CD8-positive, alpha-beta memory T cell (primary cell): ENCODE data around the gene MIB2. TPM values are rescaled to one million over a fixed set of nuclear protein-coding genes. Genes with fewer than 3 reads are reported as not detected.
"Not testable (repeated sequence)": the region's sequence is repeated elsewhere in the genome, so short reads cannot be mapped to it uniquely, and the experiment has no call there.

ENCODE experiments used
- CTCF ChIA-PET: fragments of 350-600 bp; sonication (Branson Sonifier 250); formaldehyde crosslinking; loops from one replicate; lab custom pipeline; 2021; ENCODE audit warnings: antibody characterized with exemption; lab: Charles Lee
- POLR2A ChIA-PET: fragments of 350-600 bp; sonication (Branson Sonifier 250); formaldehyde crosslinking; loops from one replicate; lab custom pipeline; 2021; ENCODE audit warnings: antibody characterized with exemption; lab: Charles Lee
- DNase-seq, 5 donors: peaks; one replicate each; pipeline versions ENCODE4 v3.0.0 to v3.0.0-alpha.2; 2020 to 2022; ENCODE audit warnings: mixed read lengths in 1 of 5
- H3K27ac ChIP-seq: one replicate; pipeline ENCODE4 v1.7.0; 2013; ENCODE audit warnings: low read depth, mild to moderate bottlenecking, low read length, moderate library complexity
- H3K27me3 ChIP-seq: 2 replicates; pipeline ENCODE4 v1.7.0; 2013; ENCODE audit warnings: low read length, mild to moderate bottlenecking; ENCODE audit not compliant: insufficient read depth, poor library complexity, severe bottlenecking
- H3K36me3 ChIP-seq: 2 replicates; pipeline ENCODE4 v1.7.0; 2013; ENCODE audit warnings: mild to moderate bottlenecking, low read length, moderate library complexity; ENCODE audit not compliant: insufficient read depth
- H3K4me1 ChIP-seq: 2 replicates; pipeline ENCODE4 v1.7.0; 2013; ENCODE audit warnings: mild to moderate bottlenecking, low read length, moderate library complexity; ENCODE audit not compliant: insufficient read depth
- H3K4me3 ChIP-seq: 2 replicates; pipeline ENCODE4 v1.7.0; 2013; ENCODE audit warnings: mild to moderate bottlenecking, low read length
- H3K9me3 ChIP-seq: 2 replicates; pipeline ENCODE4 v1.7.0; 2013; ENCODE audit warnings: mild to moderate bottlenecking, low read length
- H3K27ac Mint-ChIP-seq, 8 donors: one replicate each; pipeline ENCODE4 v1.8.0; 2020 to 2021; ENCODE audit warnings: mixed read lengths in 8 of 8, mild to moderate bottlenecking in 6 of 8, inconsistent platforms in 3 of 8, moderate library complexity in 3 of 8
- H3K27me3 Mint-ChIP-seq, 2 donors: one replicate each; pipeline ENCODE4 v1.8.0; 2020 to 2021; ENCODE audit warnings: mixed read lengths in 2 of 2, mild to moderate bottlenecking in 1 of 2, moderate library complexity in 1 of 2
- H3K36me3 Mint-ChIP-seq, 3 donors: one replicate each; pipeline ENCODE4 v1.8.0; 2020 to 2021; ENCODE audit warnings: mixed read lengths in 3 of 3, inconsistent platforms in 1 of 3, mild to moderate bottlenecking in 1 of 3
- H3K4me1 Mint-ChIP-seq, 3 donors: one replicate each; pipeline ENCODE4 v1.8.0; 2020 to 2021; ENCODE audit warnings: mixed read lengths in 3 of 3, inconsistent platforms in 1 of 3, mild to moderate bottlenecking in 1 of 3
- H3K4me3 Mint-ChIP-seq, 7 donors: one replicate each; pipeline ENCODE4 v1.8.0; 2020 to 2021; ENCODE audit warnings: mixed read lengths in 7 of 7, mild to moderate bottlenecking in 6 of 7, moderate library complexity in 4 of 7, inconsistent platforms in 2 of 7
- H3K9me3 Mint-ChIP-seq, 5 donors: one replicate each; pipeline ENCODE4 v1.8.0; 2020 to 2022; ENCODE audit warnings: mixed read lengths in 5 of 5, mild to moderate bottlenecking in 3 of 5, moderate library complexity in 2 of 5, inconsistent platforms in 1 of 5
- polyA plus RNA-seq: library from polyadenylated mRNA; unstranded; fragments of 300-500 nt; fragmentation: Illumina TruSeq; gene quantifications from one replicate; pipeline ENCODE4 v1.2.3, GENCODE V29; 2021
- total RNA-seq, 2 experiments: library from RNA; stranded (reverse); gene quantifications; one replicate each; pipeline ENCODE4 v1.2.3, GENCODE V29; 2021

MIB2 gene
- total and polyA plus RNA-seq, 3 experiments from 2014 or later: 40.4 to 46.6 (median 45.7) TPM

- no peak overlapping the region for H3K4me3 Mint-ChIP-seq
- peaks cover 3 to 8% (median 7%) of the 10 kb centered on the region in 3 donors for H3K4me1 Mint-ChIP-seq
- Histone ChIP-seq H3K4me3 (no peak overlapping the region), H3K9me3 (no peaks in the 10 kb centered on the region), H3K27ac (no peak overlapping the region), H3K4me1 (no peaks in the 10 kb centered on the region), H3K36me3 (peaks cover 11% of the 10 kb centered on the region), H3K27me3 (no peaks in the 10 kb centered on the region)
- H3K9me3 Mint-ChIP-seq: no peaks in the 10 kb centered on the region
- peak overlapping the region in 1 of 8 donors; percentile 70 for H3K27ac Mint-ChIP-seq
- H3K27me3 Mint-ChIP-seq: no peaks in the 10 kb centered on the region
- ChIA-PET CTCF (interaction anchor here (1.6 kb wide), 1 partner anchor 44 kb away, joined by 4 read pairs; no protein-coding TSS in a partner anchor), POLR2A (no interaction called here)
- H3K36me3 Mint-ChIP-seq: peaks cover 3 to 39% (median 4%) of the 10 kb centered on the region in 3 donors
- DNase-seq: peak in 1 of 5 donors; percentile 25
These were observed 50.5 kb downstream of the MIB2 start for GRCh38 chr1:1665815-1666251.

DNA sequence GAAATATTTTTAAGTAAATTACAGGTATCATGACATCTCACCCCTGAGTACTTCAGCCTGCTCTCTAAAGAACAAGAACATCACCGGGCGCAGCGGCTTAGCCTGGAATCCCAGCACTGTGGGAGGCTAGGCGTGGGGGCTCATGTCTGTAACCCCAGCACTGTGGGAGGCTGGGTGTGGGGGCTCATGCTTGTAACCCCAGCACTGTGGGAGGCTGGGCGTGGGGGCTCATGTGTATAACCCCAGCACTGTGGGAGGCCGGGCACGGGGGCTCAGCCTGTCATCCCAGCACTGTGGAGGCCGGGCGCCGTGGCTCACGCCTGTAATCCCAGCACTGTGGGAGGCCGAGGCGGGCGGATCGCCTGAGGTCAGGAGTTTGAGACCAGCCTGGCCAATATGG lies 51.2 kb downstream of the MIB2 start:
- H3K27ac Mint-ChIP-seq: peak overlapping the region in 1 of 8 donors; percentile 11
- POLR2A ChIA-PET: no interaction called here
- CTCF ChIA-PET: interaction anchor here (1.6 kb wide), 1 partner anchor 45 kb away, joined by 4 read pairs; no protein-coding TSS in a partner anchor

GRCh38 chr1:1669468-1670440 lies 54.5 kb downstream of the MIB2 start:
- ChIA-PET CTCF (interaction anchor here (1.1 kb wide), 1 partner anchor 9 kb away, joined by 3 read pairs; no protein-coding TSS in a partner anchor), POLR2A (no interaction called here)
- H3K4me3 ChIP-seq: no peak overlapping the region
- no peak overlapping the region for H3K27ac ChIP-seq
- no peaks in the 10 kb centered on the region for H3K9me3 Mint-ChIP-seq
- no peaks in the 10 kb centered on the region for H3K27me3 ChIP-seq
- no peaks in the 10 kb centered on the region for H3K27me3 Mint-ChIP-seq
- H3K4me1 ChIP-seq: no peaks in the 10 kb centered on the region
- H3K27ac Mint-ChIP-seq: peak overlapping the region in 2 of 8 donors; percentile 66 to 78
- no peaks in the 10 kb centered on the region for H3K9me3 ChIP-seq
- no peak overlapping the region for H3K4me3 Mint-ChIP-seq
- DNase-seq: no peak
- peaks cover 3 to 63% (median 4%) of the 10 kb centered on the region in 3 donors for H3K36me3 Mint-ChIP-seq
- H3K4me1 Mint-ChIP-seq: peaks cover 0 to 5% (median 4%) of the 10 kb centered on the region in 3 donors
- H3K36me3 ChIP-seq: peaks cover 11% of the 10 kb centered on the region

More for the DNA sequence above, 51.2 kb downstream of the MIB2 start:
- Mint-ChIP-seq H3K4me3 (no peak overlapping the region), H3K27me3 (no peaks in the 10 kb centered on the region), H3K36me3 (peaks cover 3 to 46% (median 4%) of the 10 kb centered on the region in 3 donors), H3K9me3 (no peaks in the 10 kb centered on the region), H3K4me1 (peaks cover 3 to 7% (median 3%) of the 10 kb centered on the region in 3 donors)
- H3K4me1 ChIP-seq: no peaks in the 10 kb centered on the region
- H3K36me3 ChIP-seq: peaks cover 11% of the 10 kb centered on the region
- H3K9me3 ChIP-seq: no peaks in the 10 kb centered on the region
- H3K4me3 ChIP-seq: no peak overlapping the region
- no peak overlapping the region for H3K27ac ChIP-seq
- no peak for DNase-seq
- no peaks in the 10 kb centered on the region for H3K27me3 ChIP-seq

DNA sequence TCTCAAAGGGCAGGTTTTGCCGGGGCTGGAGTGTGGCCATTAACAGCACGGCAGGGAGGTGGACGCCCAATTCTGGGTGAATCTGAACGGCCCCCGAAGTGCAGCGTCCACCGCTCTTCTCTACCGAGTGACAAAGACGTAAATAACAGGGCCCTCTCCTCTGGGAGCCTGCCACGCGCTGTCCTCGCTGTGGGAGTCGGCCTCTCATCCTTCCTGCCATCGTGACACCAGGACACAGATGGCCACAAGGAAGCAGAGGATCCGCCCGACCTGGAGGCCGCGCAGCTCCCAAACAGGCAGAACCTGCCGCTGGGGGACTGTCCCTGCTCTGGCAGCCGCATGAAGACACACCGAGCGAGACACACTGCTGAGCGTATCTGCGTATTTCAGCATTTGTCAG lies 55.6 kb downstream of the MIB2 start:
- Mint-ChIP-seq H3K9me3 (no peaks in the 10 kb centered on the region), H3K27me3 (no peaks in the 10 kb centered on the region), H3K4me1 (peaks cover 0 to 6% (median 5%) of the 10 kb centered on the region in 3 donors), H3K27ac (peak overlapping the region in 1 of 8 donors; percentile 17), H3K36me3 (peaks cover 3 to 58% (median 4%) of the 10 kb centered on the region in 3 donors), H3K4me3 (no peak overlapping the region)
- H3K36me3 ChIP-seq: peaks cover under 1% of the 10 kb centered on the region
- no peaks in the 10 kb centered on the region for H3K27me3 ChIP-seq
- DNase-seq: no peak
- no peaks in the 10 kb centered on the region for H3K4me1 ChIP-seq
- H3K27ac ChIP-seq: no peak overlapping the region
- no peak overlapping the region for H3K4me3 ChIP-seq
- ChIA-PET CTCF (no interaction called here), POLR2A (no interaction called here)
- H3K9me3 ChIP-seq: no peaks in the 10 kb centered on the region

DNA sequence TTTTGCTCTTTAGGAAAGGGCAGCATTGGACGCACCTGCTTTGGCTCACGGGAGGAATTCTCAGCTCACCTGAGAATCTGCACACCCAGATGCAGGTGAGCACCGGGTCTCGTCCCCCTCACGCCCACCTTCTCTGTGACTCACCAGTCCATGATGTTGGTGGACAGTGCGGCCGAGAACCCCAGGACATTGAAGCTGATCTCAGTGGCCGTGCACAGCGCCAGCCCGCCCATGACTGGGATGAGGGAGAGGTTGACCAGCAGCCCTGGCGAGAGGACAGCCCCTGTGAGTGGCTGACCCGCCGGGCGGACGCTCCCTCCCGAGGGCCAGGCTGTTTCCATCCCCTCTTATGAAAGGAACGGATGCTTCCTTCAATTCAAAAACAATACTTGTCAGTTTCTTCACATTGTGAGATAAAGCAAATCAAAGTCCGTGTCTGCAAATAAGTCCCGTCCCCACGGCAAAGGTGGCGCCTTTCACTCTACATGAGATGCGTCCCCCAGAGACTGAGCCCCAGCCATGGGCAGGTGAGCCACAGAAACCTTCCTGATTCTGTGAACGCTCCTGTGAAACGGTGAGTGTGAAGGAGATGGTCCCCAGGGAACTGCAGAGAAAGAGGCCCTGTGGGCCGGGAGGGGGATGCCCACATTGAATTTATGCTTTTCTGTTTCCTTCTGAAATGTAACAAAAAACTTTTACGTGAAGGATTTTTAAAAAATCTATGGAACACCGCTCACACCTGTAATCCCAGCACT lies 56.2 kb downstream of the MIB2 start:
- Mint-ChIP-seq H3K4me3 (no peak overlapping the region), H3K27ac (peak overlapping the region in 4 of 8 donors; percentile 17 to 79 (median 58)), H3K36me3 (peaks cover 3 to 51% (median 4%) of the 10 kb centered on the region in 3 donors), H3K27me3 (no peaks in the 10 kb centered on the region), H3K9me3 (no peaks in the 10 kb centered on the region), H3K4me1 (peaks cover 0 to 6% (median 5%) of the 10 kb centered on the region in 3 donors)
- no peaks in the 10 kb centered on the region for H3K9me3 ChIP-seq
- POLR2A ChIA-PET: no interaction called here
- CTCF ChIA-PET: no interaction called here
- no peak for DNase-seq
- H3K4me1 ChIP-seq: no peaks in the 10 kb centered on the region
- no peaks in the 10 kb centered on the region for H3K27me3 ChIP-seq
- H3K4me3 ChIP-seq: no peak overlapping the region
- H3K36me3 ChIP-seq: no peaks in the 10 kb centered on the region
- no peak overlapping the region for H3K27ac ChIP-seq

DNA sequence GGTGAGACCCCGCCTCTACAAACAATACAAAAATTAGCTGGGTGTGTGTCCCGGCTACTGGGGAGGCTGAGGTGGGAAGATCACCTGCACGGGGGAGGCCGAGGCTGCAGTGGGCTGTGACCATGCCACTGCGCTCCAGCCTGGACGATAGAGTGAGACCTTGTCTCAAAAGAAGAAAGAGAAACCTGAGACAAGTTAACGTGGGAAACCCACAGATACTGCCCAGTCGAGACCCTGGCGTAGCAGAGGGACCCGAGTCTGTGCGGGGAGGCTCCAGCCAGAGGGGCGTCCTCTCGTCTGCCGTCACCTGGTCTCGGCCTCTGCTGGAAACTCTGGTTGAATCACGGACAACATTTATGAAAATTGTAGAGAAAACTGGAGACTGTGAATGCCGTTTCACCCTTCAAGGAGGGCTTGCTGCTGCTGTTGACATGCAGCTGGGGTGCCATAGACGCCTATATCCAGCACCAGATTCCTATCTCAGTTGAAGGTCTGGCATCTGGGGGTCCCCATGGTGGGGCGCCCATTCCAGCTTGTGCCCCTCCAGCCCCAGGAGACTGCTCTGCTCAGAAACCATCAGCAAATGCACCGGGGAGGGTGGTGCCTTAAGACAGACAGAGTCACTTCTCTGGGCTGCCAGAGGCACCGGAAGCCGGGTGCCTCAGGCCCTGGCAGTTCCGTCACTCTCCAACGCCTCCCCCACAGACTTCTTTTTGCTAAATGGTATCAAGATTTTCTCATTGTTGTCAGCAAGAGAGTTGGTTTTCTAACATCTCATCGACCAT lies 57.1 kb downstream of the MIB2 start:
- CTCF ChIA-PET: no interaction called here
- Histone ChIP-seq H3K9me3 (no peaks in the 10 kb centered on the region), H3K4me3 (no peak overlapping the region), H3K36me3 (no peaks in the 10 kb centered on the region), H3K27me3 (no peaks in the 10 kb centered on the region), H3K4me1 (no peaks in the 10 kb centered on the region), H3K27ac (no peak overlapping the region)
- Mint-ChIP-seq H3K4me1 (peaks cover 2 to 7% (median 6%) of the 10 kb centered on the region in 3 donors), H3K27me3 (no peaks in the 10 kb centered on the region), H3K36me3 (peaks cover 2 to 49% (median 3%) of the 10 kb centered on the region in 3 donors), H3K9me3 (no peaks in the 10 kb centered on the region), H3K27ac (peak overlapping the region in 1 of 8 donors; percentile 50), H3K4me3 (no peak overlapping the region)
- POLR2A ChIA-PET: no interaction called here
- no peak for DNase-seq

DNA sequence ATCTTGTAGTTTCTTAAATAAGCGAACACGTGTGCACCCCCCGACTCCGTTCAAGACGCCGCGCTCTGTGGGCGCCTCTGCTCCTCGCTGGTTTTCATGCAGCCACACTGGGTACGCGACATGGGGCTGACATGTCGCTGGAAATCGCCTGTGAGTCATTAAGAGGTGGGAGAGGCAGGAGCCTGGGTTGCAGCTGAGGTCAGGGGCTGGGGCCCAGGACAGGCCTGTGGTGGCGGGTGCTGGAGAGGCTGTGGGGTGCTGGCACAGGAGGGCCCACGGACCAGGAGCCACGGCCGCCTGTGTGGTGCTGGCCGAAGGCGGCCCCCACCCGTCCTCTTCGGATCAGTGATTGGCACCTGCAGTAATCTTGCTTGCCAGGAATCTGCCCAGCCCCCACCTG lies 59.5 kb downstream of the MIB2 start:
- H3K27ac ChIP-seq, H3K4me3 ChIP-seq, DNase-seq, H3K9me3 ChIP-seq, H3K36me3 ChIP-seq, H3K4me3 Mint-ChIP-seq, H3K9me3 Mint-ChIP-seq, CTCF ChIA-PET, H3K27me3 ChIP-seq, POLR2A ChIA-PET, H3K27me3 Mint-ChIP-seq: not testable (repeated sequence)
- Mint-ChIP-seq H3K27ac (peak overlapping the region in 3 of 8 donors; percentile 82 to 84 (median 84)), H3K4me1 (peaks cover 22 to 27% (median 25%) of the 10 kb centered on the region in 3 donors), H3K36me3 (peaks cover 0 to 37% (median 0%) of the 10 kb centered on the region in 3 donors)
- peaks cover 15% of the 10 kb centered on the region for H3K4me1 ChIP-seq
